ENCODE results near the gene LRP1. TPM values are rescaled to one million over a fixed set of nuclear protein-coding genes. Genes with fewer than 3 reads are reported as not detected.

Gene LRP1
- total and polyA plus RNA-seq, 2 experiments from 2014 or later: 28.5 to 77.5 TPM

GRCh38 chr12:57089271-57090245 lies 38.7 kb upstream of the LRP1 start:
- TF ChIP-seq CTCF (IDR thresholded peaks at IDR 0.05; ENCODE audit: low read depth, low read length): no peak
- peaks cover 9% of the 10 kb centered on the region for H3K36me3 ChIP-seq
- H3K4me1 ChIP-seq (ENCODE audit: low read depth): peaks cover 17% of the 10 kb centered on the region
- peak overlapping the region; percentile 92 for H3K27ac ChIP-seq
- no peaks in the 10 kb centered on the region for H3K27me3 ChIP-seq
- DNase-seq (ENCODE audit: low read depth in 1 of 2, low spot score in 1 of 2): peak; percentile 67 to 84
- H3K9me3 ChIP-seq (ENCODE audit: low read depth): no peaks in the 10 kb centered on the region
- H3K4me3 ChIP-seq: peak overlapping the region; percentile 52

GRCh38 chr12:57090490-57090889 lies 37.8 kb upstream of the LRP1 start:
- no peaks in the 10 kb centered on the region for H3K9me3 ChIP-seq (ENCODE audit: low read depth)
- no peak for TF ChIP-seq CTCF (IDR thresholded peaks at IDR 0.05; ENCODE audit: low read depth, low read length)
- H3K4me3 ChIP-seq: peak overlapping the region; percentile 52
- H3K27ac ChIP-seq: no peak overlapping the region
- H3K36me3 ChIP-seq: peaks cover 15% of the 10 kb centered on the region
- DNase-seq (ENCODE audit: low read depth in 1 of 2, low spot score in 1 of 2): no peak
- H3K4me1 ChIP-seq (ENCODE audit: low read depth): peaks cover 15% of the 10 kb centered on the region
- H3K27me3 ChIP-seq: no peaks in the 10 kb centered on the region

- H3K4me1 ChIP-seq (ENCODE audit: low read depth): peaks cover 9% of the 10 kb centered on the region
- no peak for TF ChIP-seq CTCF (IDR thresholded peaks at IDR 0.05; ENCODE audit: low read depth, low read length)
- H3K27me3 ChIP-seq: no peaks in the 10 kb centered on the region
- DNase-seq (ENCODE audit: low read depth in 1 of 2, low spot score in 1 of 2): no peak
- H3K36me3 ChIP-seq: peaks cover 15% of the 10 kb centered on the region
- H3K27ac ChIP-seq: no peak overlapping the region
- no peaks in the 10 kb centered on the region for H3K9me3 ChIP-seq (ENCODE audit: low read depth)
- no peak overlapping the region for H3K4me3 ChIP-seq
These were observed 37.2 kb upstream of the LRP1 start for GRCh38 chr12:57090924-57091637.

GRCh38 chr12:57091638-57092528 lies 36.4 kb upstream of the LRP1 start:
- no peak for TF ChIP-seq CTCF (IDR thresholded peaks at IDR 0.05; ENCODE audit: low read depth, low read length)
- Histone ChIP-seq H3K36me3 (peaks cover 15% of the 10 kb centered on the region), H3K4me1 (ENCODE audit: low read depth) (peaks cover 7% of the 10 kb centered on the region), H3K27me3 (no peaks in the 10 kb centered on the region), H3K27ac (no peak overlapping the region), H3K9me3 (ENCODE audit: low read depth) (no peaks in the 10 kb centered on the region), H3K4me3 (no peak overlapping the region)
- DNase-seq (ENCODE audit: low read depth in 1 of 2, low spot score in 1 of 2): no peak

- Histone ChIP-seq H3K4me3 (no peak overlapping the region), H3K36me3 (peaks cover 15% of the 10 kb centered on the region), H3K4me1 (ENCODE audit: low read depth) (peaks cover 7% of the 10 kb centered on the region), H3K27ac (no peak overlapping the region), H3K9me3 (ENCODE audit: low read depth) (no peaks in the 10 kb centered on the region), H3K27me3 (no peaks in the 10 kb centered on the region)
- TF ChIP-seq CTCF (IDR thresholded peaks at IDR 0.05; ENCODE audit: low read depth, low read length): no peak
- DNase-seq (ENCODE audit: low read depth in 1 of 2, low spot score in 1 of 2): no peak
These were observed 35.8 kb upstream of the LRP1 start for GRCh38 chr12:57092529-57092862.

All from cardiac muscle cell (in vitro differentiated cells and primary cell).